ENCODE measurements around the gene ZNF839. TPM values are rescaled to one million over a fixed set of nuclear protein-coding genes. Genes with fewer than 3 reads are reported as not detected.

The ZNF839 gene
- total and polyA plus RNA-seq, 8 donors = 5.9 to 24.9 (median 7.4) TPM

- WGBS, 2 donors = 90 to 93% methylated on average over 9 of the region's 9 CpGs
- FAIRE-seq (no peak), ATAC-seq (no peak)
These were observed 19.2 kb downstream of the ZNF839 start for GRCh38 chr14:102338724-102339123.

GRCh38 chr14:102341566-102341965 is 22.0 kb downstream of the ZNF839 start:
- Histone ChIP-seq H3K27ac (no peak overlapping the region), H3K4me3 (no peak overlapping the region), H3K36me3 (peaks cover 0 to 12% (median 8%) of the 10 kb centered on the region in 3 donors), H3K27me3 (no peaks in the 10 kb centered on the region), H3K9me3 (no peaks in the 10 kb centered on the region), H3K4me1 (no peaks in the 10 kb centered on the region)
- 87 to 88% methylated on average over 8 of the region's 8 CpGs for WGBS, 2 donors
- ATAC-seq = peak in 1 of 4 donors; percentile 11
- no peak for TF ChIP-seq CTCF (IDR thresholded peaks at IDR 0.05)
- no peak for FAIRE-seq
- no peak for DNase-seq
- intact Hi-C loops (cut with DNase I) = no loop called here

More at GRCh38 chr14:102338724-102339123, 19.2 kb downstream of the ZNF839 start:
- DNase-seq = peak in 1 of 6 donors; percentile 13
- intact Hi-C loops (cut with DNase I) = no loop called here
- Histone ChIP-seq H3K4me1 (no peaks in the 10 kb centered on the region), H3K27ac (no peak overlapping the region), H3K4me3 (no peak overlapping the region), H3K27me3 (no peaks in the 10 kb centered on the region), H3K9me3 (no peaks in the 10 kb centered on the region), H3K36me3 (peaks cover 0 to 11% (median 0%) of the 10 kb centered on the region in 3 donors)
- TF ChIP-seq CTCF (IDR thresholded peaks at IDR 0.05) = no peak

GRCh38 chr14:102342238-102342637 is 22.7 kb downstream of the ZNF839 start:
- H3K4me3 ChIP-seq = no peak overlapping the region
- DNase-seq = no peak
- FAIRE-seq = no peak
- intact Hi-C loops (cut with DNase I) = no loop called here
- no peaks in the 10 kb centered on the region for H3K9me3 ChIP-seq
- ATAC-seq = no peak
- no peak for TF ChIP-seq CTCF (IDR thresholded peaks at IDR 0.05)
- H3K27me3 ChIP-seq = no peaks in the 10 kb centered on the region
- peaks cover 0 to 19% (median 8%) of the 10 kb centered on the region in 3 donors for H3K36me3 ChIP-seq
- no peaks in the 10 kb centered on the region for H3K4me1 ChIP-seq
- no peak overlapping the region for H3K27ac ChIP-seq
- 90 to 92% methylated on average over 5 of the region's 5 CpGs for WGBS, 2 donors

- 90 to 94% methylated on average over 7 of the region's 7 CpGs for WGBS, 2 donors
- no peaks in the 10 kb centered on the region for H3K27me3 ChIP-seq
- ATAC-seq (no peak), DNase-seq (no peak), FAIRE-seq (no peak)
- intact Hi-C loops (cut with DNase I) = no loop called here
- H3K4me3 ChIP-seq = no peak overlapping the region
- H3K4me1 ChIP-seq = no peaks in the 10 kb centered on the region
- TF ChIP-seq CTCF (IDR thresholded peaks at IDR 0.05) = no peak
- peaks cover 0 to 30% (median 13%) of the 10 kb centered on the region in 3 donors for H3K36me3 ChIP-seq
- no peaks in the 10 kb centered on the region for H3K9me3 ChIP-seq
- no peak overlapping the region for H3K27ac ChIP-seq
These were observed 24.5 kb downstream of the ZNF839 start for GRCh38 chr14:102344084-102344483.

GRCh38 chr14:102344485-102344884 is 24.9 kb downstream of the ZNF839 start:
- DNase-seq = no peak
- FAIRE-seq = no peak
- no peaks in the 10 kb centered on the region for H3K27me3 ChIP-seq
- H3K4me3 ChIP-seq = no peak overlapping the region
- peak in 1 of 4 donors; percentile 6 for ATAC-seq
- 81 to 82% methylated on average over 5 of the region's 5 CpGs for WGBS, 2 donors
- H3K9me3 ChIP-seq = no peaks in the 10 kb centered on the region
- no peaks in the 10 kb centered on the region for H3K4me1 ChIP-seq
- no peak for TF ChIP-seq CTCF (IDR thresholded peaks at IDR 0.05)
- intact Hi-C loops (cut with DNase I) = no loop called here
- no peak overlapping the region for H3K27ac ChIP-seq
- peaks cover 0 to 33% (median 13%) of the 10 kb centered on the region in 3 donors for H3K36me3 ChIP-seq

All from pancreas (tissue), 10 donors.